GM19395 (cell line): ENCODE data around the gene NSUN6.
"Not testable (repeated sequence)": the region's sequence is repeated elsewhere in the genome, so short reads cannot be mapped to it uniquely, and the experiment has no call there.

ENCODE experiments used
- ATAC-seq: cut with Tn5 transposase; IDR thresholded peaks from one replicate; pipeline ENCODE4 v1.9.1; 2021; ENCODE audit warnings: mild to moderate bottlenecking, moderate library complexity; ENCODE audit not compliant: unreplicated experiment

The NSUN6 gene

DNA sequence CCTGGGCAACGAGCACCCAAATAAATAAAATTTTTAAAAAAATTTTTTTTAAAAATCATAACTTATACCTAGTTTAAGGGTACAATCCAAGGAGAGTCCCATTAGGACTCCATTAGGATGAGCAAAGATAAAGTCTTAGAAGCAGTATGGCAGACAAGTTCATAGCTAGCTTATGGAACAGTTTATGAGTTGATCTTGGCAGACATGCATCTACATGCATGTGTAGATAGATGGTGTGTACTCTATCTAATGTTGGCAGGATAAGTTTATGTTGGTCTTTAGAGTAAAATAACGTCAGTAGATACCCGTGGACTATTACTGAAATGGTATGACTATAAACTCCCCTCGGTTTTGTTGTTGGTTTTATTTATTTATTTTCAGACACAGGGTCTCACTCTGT is 40.2 kb downstream of the NSUN6 start:
- no peak for ATAC-seq

- no peak for ATAC-seq
Measured at GRCh38 chr10:18610517-18610916, 40.9 kb downstream of the NSUN6 start.

- ATAC-seq: no peak
Measured at GRCh38 chr10:18608596-18608995, 42.8 kb downstream of the NSUN6 start.

DNA sequence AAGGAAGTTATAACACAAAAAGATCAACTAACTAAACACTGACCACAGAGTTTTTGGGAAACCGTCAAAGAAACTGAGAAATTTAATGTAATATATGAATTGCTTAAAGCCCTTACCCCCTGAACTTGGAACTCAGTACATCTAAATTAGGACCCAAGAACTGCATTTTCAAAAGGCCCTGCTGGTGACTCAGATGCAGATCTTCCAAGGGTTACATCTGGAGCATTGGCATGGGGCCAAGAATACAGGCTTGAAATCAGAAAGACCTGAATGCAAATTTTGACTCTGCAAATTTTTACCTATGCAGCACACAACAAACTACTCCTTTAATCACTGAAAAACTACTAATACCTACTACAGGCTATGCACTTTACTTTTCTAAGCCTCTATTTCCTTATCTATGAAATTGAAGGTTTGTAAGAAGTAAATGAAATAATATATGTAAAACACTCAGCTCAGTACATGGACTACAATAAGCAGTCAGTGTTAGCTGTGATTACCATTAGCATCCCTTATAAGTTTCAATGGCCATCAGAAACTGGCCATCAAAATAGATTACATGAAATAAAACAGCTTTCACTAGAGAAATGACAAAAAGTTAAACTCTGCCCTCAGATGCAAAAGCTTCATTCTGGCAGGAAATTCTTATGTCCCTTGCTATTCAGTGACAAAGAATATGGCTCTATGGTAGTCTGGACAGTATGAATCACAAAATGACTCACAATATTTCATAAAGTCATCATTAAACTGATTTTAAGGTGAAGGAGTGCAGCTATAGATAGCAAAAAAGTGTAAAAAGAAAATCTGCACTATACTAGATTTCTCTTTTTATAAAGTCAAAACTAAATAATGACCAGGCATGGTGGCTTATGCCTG is 43.6 kb downstream of the NSUN6 start:
- ATAC-seq: no peak

GRCh38 chr10:18606051-18606695 is 45.2 kb downstream of the NSUN6 start:
- ATAC-seq: no peak

- no peak for ATAC-seq
Measured at GRCh38 chr10:18601321-18601720, 50.1 kb downstream of the NSUN6 start.

DNA sequence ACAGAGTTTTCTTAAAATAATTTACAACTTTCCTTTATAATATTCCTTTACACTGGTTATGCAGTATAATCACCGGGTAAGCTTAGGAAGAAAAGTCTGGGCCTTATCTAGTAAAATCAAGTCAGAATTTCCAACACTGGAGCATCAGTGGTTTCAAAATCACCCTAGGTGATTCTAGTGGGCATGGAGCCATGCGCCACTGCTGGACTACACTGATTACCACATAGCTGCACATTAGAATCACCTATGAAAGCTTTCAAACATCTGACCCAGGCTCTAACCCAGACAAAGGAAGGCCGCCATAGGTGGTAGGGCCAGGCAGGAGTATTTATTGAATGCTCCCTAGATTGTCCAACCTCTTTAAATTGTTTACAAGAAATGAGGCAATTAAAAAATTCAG is 52.0 kb downstream of the NSUN6 start:
- ATAC-seq: no peak

DNA sequence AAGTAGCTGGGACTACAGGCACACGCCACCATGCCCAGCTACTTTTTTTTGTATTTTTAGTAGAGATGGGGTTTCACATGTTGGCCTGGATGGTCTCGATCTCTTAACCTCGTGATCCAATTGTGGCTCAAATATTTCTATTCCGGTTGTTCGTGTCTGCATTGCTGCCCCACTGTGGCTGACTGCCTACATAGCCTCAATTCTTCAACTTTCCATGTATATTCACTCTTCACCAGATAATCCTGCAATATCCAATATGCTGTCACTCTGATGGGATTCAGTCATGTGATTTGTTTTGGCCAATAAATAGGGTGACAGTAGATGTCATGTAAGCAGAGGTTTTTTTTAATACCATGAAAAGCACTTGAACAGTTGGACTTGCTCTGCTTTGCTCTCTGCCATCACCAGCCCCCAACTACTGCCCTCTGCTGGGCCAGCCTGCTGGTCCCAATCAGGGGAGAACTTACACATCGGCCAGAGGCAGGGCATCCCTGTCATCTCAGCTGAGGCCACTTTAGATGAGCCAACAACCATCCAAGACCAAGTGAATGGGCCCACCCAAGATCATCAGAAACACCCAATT is 56.7 kb downstream of the NSUN6 start:
- no peak for ATAC-seq

DNA sequence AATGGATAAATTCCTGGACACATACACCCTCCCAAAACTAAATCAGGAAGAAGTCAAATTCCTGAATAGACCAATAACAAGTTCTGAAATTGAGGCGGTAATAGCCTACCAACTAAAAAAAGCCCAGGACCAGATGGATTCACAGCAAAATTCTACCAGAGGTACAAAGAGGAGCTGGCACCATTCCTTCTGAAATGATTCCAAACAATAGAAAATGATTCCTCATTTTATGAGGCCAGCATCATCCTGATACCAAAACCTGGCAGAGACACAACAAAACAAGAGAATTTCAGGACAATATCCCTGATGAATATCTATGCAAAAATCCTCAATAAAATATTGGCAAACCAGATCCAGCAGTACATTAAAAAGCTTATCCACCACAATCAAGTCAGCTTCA is 60.2 kb downstream of the NSUN6 start:
- not testable (repeated sequence) for ATAC-seq

- ATAC-seq: not testable (repeated sequence)
Measured at GRCh38 chr10:18586637-18587036, 64.8 kb downstream of the NSUN6 start.

- no peak for ATAC-seq
Measured at GRCh38 chr10:18583575-18584270, 67.7 kb downstream of the NSUN6 start.

GRCh38 chr10:18582803-18583202 is 68.6 kb downstream of the NSUN6 start:
- peak; percentile 68 for ATAC-seq

GRCh38 chr10:18577823-18578685 is 73.3 kb downstream of the NSUN6 start:
- ATAC-seq: no peak

- no peak for ATAC-seq
Measured at GRCh38 chr10:18576586-18576985, 74.8 kb downstream of the NSUN6 start.

DNA sequence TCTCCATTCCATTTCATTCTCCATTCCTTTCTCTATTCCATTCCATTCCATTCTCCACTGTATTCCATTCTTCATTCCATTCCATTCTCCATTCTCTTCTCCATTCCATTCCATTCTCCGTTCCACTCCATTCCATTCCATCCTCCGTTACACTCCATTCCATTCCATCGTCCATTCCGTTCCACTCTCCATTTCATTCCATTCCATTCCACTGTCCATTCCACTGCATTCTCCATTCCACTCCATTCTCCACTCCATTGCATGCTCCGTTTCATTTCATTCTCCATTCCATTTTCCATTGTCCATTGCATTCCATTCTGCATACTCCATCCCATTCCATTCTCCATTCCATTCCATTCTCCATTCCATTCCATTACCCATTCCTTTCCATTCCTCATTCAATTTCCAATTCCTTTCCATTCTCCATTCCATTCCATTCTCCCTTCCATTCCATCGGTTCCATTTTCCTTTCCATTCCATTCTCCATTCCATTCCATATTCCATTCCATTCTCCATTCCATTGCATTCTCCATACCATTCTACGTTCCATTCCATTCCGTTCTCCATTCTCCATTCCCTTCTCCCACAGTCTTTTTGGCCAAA is 78.3 kb downstream of the NSUN6 start:
- ATAC-seq: no peak

DNA sequence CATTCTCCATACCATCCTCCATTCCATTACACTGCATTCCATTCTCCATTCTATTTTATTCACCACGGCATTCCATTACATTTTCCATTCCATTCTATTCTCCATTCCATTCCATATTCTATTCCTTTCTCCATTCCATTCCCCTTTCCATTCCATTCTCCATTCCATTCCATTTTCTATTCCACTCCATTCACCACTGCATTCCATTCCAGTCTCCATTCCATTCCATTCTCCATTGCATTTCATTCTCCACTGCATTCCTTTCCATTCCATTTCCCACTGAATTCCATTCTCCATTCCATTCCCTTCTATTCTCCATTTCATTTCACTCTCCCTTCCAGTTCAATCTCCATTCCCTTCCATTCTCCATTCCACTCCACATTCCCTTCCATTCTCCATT is 79.6 kb downstream of the NSUN6 start:
- no peak for ATAC-seq

DNA sequence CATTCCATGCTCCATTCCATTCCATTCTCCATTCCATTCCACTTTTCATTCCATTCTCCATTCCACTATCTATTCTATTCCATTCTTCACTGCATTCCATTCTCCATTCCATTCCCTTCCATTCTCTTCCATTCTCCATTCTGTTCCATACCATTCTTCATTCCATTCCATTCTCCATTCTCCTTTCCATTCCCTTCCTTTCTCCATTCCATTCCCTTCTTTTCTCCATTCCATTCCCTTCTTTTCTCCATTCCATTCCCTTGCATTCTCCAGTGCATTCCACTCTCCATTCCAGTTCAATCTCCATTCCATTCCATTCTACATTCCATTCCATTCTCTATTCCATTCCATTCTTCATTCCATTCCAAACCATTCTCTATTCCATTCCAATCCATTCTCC is 80.3 kb downstream of the NSUN6 start:
- no peak for ATAC-seq

- not testable (repeated sequence) for ATAC-seq
Measured at GRCh38 chr10:18570386-18570785, 81.0 kb downstream of the NSUN6 start.

DNA sequence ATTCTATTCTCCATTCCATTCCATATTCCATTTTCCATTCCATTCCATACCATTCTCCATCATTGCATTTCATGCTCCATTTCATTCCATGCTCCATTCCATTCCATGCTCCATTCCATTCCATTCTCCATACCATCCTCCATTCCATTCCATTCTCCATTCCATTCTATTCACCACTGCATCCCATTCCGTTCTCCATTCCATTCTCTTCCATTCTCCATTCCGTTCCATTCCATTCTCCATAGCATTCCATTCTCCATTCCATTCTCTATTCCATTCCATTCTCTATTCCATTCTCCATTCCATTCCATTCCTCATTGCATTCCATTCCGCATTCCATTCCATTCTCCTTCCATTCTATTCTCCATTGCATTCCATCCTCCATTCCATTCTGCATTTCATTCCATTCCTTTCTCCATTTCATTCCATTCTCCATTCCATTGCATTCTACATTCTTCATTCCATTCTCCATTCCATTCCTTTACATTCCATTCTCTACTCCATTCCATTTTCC is 84.0 kb downstream of the NSUN6 start:
- no peak for ATAC-seq

- ATAC-seq: no peak
Measured at GRCh38 chr10:18566177-18566576, 85.2 kb downstream of the NSUN6 start.
